Activated CD8-positive, alpha-beta memory T cell treated with anti-CD3 and anti-CD28 coated beads for 1 hour (primary cell): ENCODE results near the gene ASPM.
"Not testable (repeated sequence)": the region's sequence is repeated elsewhere in the genome, so short reads cannot be mapped to it uniquely, and the experiment has no call there.

Source experiments
- DNase-seq, 2 donors: peaks; one replicate each; pipeline ENCODE4 v3.0.0-alpha.2; 2020; ENCODE audit warnings: low read depth in 1 of 2; ENCODE audit errors: extremely low read depth in 1 of 2

Gene ASPM

GRCh38 chr1:197092491-197093023 is 53.9 kb downstream of the ASPM start:
- no peak for DNase-seq

DNA sequence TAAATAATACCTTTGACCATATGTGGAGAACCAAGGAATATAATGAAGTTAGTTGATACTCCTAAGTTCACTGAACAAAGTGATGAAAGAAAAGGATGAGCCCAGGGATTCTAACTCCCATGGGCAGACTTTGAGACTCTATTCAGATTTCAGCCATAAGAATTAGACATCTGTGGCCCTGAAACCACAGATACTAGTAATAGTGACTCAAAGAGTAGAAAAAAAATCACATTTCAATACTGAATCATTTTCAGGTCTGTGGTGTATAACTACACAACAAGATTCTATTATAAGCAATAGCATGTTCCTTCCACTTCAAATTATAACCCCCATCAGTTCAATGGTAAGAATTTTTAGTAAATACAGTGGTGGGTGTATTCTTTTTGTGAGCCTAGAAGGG is 63.0 kb downstream of the ASPM start:
- DNase-seq: no peak

- DNase-seq: no peak
Measured at GRCh38 chr1:197081117-197081753, 65.2 kb downstream of the ASPM start.

DNA sequence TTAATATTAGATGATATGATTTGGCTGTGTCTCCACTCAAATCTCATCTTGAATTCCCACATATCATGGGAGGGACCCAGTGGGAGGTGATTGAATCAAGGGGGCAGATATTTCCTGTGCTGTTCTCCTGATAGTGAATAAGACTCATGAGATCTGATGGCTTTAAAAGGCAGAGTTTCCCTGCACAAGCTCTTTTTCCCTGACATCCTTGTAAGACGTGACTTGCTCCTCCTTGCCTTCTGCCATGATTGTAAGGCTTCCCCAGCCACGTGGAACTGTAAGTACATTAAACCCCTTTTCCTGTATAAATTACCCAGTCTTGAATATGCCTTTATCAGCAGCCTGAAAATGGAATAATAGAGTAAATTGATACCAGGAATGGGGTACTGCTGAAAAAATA is 66.1 kb downstream of the ASPM start:
- DNase-seq: no peak

GRCh38 chr1:197076585-197076984 is 69.9 kb downstream of the ASPM start:
- no peak for DNase-seq

DNA sequence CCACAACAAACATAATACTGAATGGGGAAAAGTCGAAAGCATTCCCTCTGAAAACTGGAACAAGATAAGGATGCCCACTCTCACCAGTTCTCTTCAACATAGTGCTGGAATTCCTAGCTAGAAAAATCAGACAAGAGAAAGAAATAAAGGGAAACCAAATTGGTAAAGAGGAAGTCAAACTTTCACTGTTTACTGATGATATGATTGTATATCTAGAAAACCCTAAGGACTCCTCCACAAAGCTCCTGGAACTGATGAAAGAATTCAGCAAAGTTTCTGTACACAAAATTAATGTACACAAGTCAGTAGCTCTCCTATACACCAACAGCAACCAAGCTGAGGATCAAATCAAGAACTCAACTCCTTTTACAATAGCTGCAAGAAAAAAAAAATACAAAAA is 72.5 kb downstream of the ASPM start:
- DNase-seq: no peak

- DNase-seq: no peak
Measured at GRCh38 chr1:197067457-197067818, 79.0 kb downstream of the ASPM start.

DNA sequence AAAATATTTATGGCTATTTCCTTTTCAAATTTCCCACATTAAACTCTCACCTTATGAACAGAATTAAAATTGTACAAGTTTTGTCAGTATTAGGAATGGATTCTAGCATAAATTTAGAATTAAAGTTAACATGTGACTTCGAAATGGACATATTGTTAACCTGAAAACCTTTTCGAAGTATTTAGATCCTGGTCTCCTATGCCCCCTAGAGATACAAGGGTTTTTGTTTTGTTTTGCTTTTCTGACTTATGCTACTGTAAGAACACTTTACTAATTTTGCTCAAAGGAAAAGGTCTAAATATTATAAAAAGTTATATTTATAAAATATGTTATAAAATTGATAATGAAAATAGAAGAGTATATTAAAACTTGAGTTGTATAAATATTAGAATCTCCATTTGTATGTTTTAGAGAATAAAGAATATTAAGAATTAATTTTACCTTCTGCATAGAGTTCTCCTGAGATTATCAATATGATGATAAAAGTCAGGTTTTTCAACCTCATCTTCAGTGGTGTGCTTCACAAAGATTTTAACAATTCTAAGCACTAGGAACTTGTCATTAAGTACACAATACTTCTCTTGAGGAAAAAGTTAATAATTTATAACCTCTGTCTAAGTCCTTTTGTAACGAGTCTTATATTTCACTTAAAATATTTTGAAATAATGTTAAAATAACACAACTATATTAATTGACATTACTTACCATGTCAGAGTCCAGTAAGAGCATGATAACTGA is 79.6 kb downstream of the ASPM start, which contains the start of gene F13B:
Gene F13B, minus strand, starts transcription at position 542 of the 738 bp plus-strand sequence. Its CDS starts 37 bp downstream, at position 505.
- no peak for DNase-seq

DNA sequence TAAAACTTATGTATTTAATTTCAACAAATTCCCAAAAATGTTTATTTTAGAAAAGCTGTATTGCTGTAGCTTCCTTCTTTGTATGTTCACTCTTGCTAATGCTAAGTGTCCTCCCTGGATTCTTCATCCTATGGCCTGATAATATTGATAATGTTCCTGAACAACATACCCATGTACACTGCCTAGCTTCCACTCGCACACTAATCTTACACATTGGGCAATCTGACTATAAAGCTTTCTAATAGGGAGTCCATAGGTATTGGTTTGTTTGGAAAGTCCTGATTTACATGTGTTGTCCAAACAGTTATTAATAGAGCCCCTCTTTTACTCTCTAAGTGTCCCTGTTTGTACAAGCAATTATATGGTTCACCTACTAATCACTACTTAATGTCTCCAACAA is 80.2 kb downstream of the ASPM start:
- no peak for DNase-seq

DNA sequence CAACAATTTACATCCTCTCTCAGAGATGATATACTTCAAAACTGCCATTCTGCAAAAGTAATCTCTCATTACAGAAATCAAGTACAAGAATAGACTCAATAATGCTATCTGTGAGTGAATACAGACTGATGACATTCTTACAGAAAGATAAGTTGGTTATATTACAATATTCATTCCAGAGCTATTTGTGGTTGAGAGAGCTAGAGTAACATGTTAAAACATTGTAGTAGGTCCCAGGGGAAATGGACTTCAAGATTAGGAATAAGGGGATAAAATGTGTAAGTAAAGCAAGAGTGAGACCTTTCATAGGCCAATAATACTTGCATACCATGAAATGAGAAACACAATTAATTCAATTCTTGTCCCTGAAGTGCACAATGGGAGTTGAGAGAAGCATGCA is 80.9 kb downstream of the ASPM start:
- DNase-seq: no peak

- DNase-seq: no peak
Measured at GRCh38 chr1:197063212-197063611, 83.3 kb downstream of the ASPM start.

DNA sequence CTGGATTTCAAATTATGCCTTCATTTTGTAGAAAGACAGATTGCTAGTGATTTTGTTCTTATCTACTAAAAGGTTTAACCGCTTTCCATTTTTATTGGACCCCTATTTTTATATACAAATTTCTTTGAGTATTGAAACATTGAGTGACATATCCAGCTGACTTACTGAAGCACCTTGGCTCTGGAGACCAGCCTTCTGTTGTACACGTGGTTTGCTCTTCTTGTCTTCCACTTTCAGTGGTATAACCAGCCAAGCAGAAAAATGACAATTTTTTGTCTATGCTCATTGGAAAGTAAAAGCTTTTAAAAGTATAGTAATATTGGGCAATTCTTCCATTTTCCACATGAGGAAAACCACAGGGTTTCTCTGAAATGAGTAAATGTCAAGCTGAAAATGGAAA is 83.8 kb downstream of the ASPM start:
- no peak for DNase-seq

GRCh38 chr1:197049100-197049499 is 97.4 kb downstream of the ASPM start:
- no peak for DNase-seq

DNA sequence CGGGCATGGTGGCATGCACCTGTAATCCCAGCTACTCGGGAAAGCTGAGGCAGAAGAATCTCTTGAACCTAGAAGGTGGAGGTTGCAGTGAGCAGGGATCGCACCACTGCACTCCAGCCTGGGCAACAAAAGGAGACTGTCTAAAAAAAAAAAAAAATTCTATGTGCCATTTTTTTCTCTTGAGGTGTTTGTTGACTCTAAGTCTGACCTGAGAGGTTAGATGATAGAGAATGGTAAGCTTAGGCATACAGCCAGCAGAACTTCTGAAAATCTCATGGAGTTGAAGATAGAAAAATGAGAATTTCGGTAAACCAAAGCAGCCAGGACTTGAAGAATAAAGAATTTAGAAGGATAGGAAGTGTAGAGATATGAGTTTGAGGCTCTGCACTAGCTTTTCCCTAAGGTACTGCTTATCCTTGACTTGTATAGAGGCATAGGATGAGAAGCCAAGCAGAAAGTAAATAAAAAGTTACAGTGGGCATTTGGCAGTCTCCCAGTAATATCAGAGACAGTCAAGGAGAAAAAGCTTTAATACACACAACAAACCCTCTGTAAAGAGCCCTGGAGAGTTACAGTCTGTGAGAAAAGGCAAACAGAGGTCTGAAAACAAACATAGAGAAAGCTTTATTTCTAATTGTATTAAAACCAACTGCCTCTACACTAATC is 103.7 kb downstream of the ASPM start:
- no peak for DNase-seq

DNA sequence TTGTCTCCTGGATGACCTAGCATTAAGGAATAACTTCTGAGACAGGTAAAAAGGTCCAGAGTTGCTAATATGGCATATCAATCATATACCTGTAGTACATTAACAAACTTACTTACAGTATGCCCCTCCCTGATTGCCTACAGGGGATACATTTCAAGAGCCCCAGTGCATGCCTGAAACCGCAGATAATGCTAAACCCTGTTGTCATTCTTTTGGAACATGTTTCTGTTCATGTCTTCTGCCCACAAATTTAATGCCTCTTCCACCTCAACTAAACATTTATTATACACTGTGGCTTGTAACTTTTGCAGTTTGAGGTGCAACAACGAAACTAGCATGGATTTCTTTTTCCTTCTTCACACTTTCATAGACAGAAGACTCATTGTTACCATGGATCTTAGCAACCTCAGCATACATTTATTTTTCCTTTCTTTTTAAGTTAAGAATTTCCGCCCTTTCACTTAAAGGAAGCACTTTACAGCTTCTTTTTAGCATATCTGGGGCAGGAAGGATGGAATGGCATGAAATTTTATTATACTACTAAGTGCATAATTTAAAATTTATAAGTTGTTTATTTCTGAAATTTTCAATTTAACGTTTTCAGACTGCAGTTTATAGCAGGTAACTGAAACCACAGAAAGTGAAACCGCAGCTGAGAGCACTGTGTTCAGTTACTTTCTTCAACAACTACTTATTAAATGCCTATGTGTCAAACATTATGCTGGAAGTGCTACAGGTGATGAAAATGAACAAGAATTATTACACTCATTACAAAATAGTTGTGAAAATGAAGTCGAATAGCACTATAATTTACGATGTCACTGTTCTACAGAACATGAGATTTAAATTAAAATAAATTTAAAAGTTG is 104.7 kb downstream of the ASPM start:
- DNase-seq: no peak

GRCh38 chr1:197036861-197037260 is 109.6 kb downstream of the ASPM start:
- no peak for DNase-seq

GRCh38 chr1:197034631-197035339 is 111.7 kb downstream of the ASPM start:
- not testable (repeated sequence) for DNase-seq
